ENCODE data around the gene ARL5A.

The ARL5A gene

DNA sequence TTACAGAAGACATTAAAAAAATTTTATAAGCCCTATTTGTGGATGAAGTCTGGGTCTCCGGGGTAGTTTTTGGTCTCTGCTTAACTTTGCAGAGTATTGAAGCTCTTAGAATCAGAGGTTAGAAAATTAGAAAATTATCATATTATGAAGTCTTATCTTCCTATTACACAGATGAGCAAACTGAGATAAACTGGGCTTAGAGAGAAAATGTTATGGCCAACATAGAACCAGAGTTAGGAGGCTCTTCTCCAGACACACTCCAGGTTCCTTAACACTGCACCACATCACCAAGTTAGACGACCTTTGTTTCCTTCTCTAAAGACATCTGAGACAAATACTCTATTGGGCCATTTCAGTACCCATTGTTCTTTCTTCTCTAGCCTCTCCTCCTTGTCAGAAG is 57.2 kb downstream of the ARL5A start:
- Histone ChIP-seq H3F3A (ENCODE audit: insufficient read depth, low read length) (peaks cover 5% of the 10 kb centered on the region; the same call in 1 of the 2 replicates), H3K4me1 (ENCODE audit: low read length) (peaks cover 19% of the 10 kb centered on the region), H3K4me3 (ENCODE audit: low read length) (0 out of 2 replicates have a peak overlapping the region, but pooled peaks have one; percentile 4), H4K20me1 (ENCODE audit: insufficient read depth, low read length) (no peaks in the 10 kb centered on the region), H3K27ac (ENCODE audit: low read length) (peak overlapping the region; percentile 64; the same call in 1 of the 2 replicates), H3K9ac (ENCODE audit: low read length) (no peak overlapping the region; the same call in 1 of the 2 replicates), H3K79me2 (ENCODE audit: low read length) (no peaks in the 10 kb centered on the region), H3K9me2 (replicated peaks; ENCODE audit: insufficient read depth, low read length) (no peaks in the 10 kb centered on the region), H3K9me3 (replicated peaks; ENCODE audit: insufficient read depth, low read length) (no peaks in the 10 kb centered on the region), H3K36me3 (replicated peaks; ENCODE audit: insufficient read depth, low read length) (no peaks in the 10 kb centered on the region), H2AFZ (ENCODE audit: low read length) (no peak overlapping the region; the same call in 1 of the 2 replicates), H3K27me3 (replicated peaks; ENCODE audit: insufficient read depth, low read length) (no peaks in the 10 kb centered on the region), H3K4me2 (ENCODE audit: low read depth, low read length) (peak overlapping the region; percentile 52)
- DNase-seq = no peak
- TF ChIP-seq EZH2phosphoT487 (IDR thresholded peaks at IDR 0.05; ENCODE audit: low read length) (no peak), EZH2 (optimal IDR thresholded peaks at IDR 0.05; ENCODE audit: low read depth, low read length) (no peak)
- TF ChIP-seq, protein P1, sequence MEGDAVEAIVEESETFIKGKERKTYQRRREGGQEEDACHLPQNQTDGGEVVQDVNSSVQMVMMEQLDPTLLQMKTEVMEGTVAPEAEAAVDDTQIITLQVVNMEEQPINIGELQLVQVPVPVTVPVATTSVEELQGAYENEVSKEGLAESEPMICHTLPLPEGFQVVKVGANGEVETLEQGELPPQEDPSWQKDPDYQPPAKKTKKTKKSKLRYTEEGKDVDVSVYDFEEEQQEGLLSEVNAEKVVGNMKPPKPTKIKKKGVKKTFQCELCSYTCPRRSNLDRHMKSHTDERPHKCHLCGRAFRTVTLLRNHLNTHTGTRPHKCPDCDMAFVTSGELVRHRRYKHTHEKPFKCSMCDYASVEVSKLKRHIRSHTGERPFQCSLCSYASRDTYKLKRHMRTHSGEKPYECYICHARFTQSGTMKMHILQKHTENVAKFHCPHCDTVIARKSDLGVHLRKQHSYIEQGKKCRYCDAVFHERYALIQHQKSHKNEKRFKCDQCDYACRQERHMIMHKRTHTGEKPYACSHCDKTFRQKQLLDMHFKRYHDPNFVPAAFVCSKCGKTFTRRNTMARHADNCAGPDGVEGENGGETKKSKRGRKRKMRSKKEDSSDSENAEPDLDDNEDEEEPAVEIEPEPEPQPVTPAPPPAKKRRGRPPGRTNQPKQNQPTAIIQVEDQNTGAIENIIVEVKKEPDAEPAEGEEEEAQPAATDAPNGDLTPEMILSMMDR (IDR thresholded peaks at IDR 0.05; ENCODE audit: low read length) = no peak

DNA sequence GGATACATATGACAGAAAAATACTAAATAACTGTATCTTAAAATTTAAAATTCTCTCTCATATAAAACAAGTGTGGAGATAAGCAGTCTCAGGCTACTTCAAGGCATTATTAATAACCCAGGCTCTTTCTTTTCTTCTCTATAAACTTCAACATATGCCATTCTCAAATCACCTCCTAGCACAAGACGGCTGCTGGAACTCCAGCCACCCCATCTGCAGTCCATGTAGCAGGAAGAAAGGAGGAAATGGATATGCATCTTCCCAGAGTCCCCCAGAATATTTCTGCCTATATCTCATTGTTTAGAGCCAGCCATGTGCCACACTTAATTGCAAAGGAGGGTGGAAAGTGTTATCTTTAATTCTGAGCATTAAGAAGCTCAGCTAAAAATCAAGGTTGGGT is 58.6 kb downstream of the ARL5A start:
- Histone ChIP-seq H3K79me2 (ENCODE audit: low read length) (no peaks in the 10 kb centered on the region), H3K9me2 (replicated peaks; ENCODE audit: insufficient read depth, low read length) (no peaks in the 10 kb centered on the region), H4K20me1 (ENCODE audit: insufficient read depth, low read length) (no peaks in the 10 kb centered on the region), H2AFZ (ENCODE audit: low read length) (no peak overlapping the region), H3K27ac (ENCODE audit: low read length) (no peak overlapping the region), H3K27me3 (replicated peaks; ENCODE audit: insufficient read depth, low read length) (no peaks in the 10 kb centered on the region), H3K4me2 (ENCODE audit: low read depth, low read length) (no peak overlapping the region), H3K4me3 (ENCODE audit: low read length) (no peak overlapping the region), H3K36me3 (replicated peaks; ENCODE audit: insufficient read depth, low read length) (no peaks in the 10 kb centered on the region), H3F3A (ENCODE audit: insufficient read depth, low read length) (peaks cover 5% of the 10 kb centered on the region; the same call in 1 of the 2 replicates), H3K4me1 (ENCODE audit: low read length) (peaks cover 19% of the 10 kb centered on the region), H3K9ac (ENCODE audit: low read length) (no peak overlapping the region), H3K9me3 (replicated peaks; ENCODE audit: insufficient read depth, low read length) (no peaks in the 10 kb centered on the region)
- DNase-seq = no peak
- TF ChIP-seq EZH2 (optimal IDR thresholded peaks at IDR 0.05; ENCODE audit: low read depth, low read length) (no peak), EZH2phosphoT487 (IDR thresholded peaks at IDR 0.05; ENCODE audit: low read length) (no peak)
- TF ChIP-seq, protein P1 (IDR thresholded peaks at IDR 0.05; ENCODE audit: low read length) = no peak

DNA sequence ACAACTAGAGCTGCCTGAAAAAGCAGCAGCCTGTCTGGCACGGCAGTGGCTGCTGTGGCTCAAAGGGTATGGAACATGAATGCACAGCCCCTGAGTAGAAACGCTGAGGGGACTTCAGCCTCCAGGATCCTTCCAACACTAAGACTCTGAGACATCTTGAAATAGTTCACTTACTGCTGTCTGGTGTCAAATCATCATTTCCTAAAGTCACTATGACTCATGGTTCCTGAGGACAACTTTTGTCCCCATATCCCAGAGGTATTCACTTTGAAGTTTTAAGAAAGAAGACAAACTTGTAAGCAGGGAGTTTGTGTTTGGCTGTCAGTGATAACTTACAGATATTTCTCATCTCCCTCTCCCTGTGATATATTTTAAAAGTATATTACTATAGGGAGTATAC is 60.7 kb downstream of the ARL5A start:
- Histone ChIP-seq H3K79me2 (ENCODE audit: low read length) (no peaks in the 10 kb centered on the region), H4K20me1 (ENCODE audit: insufficient read depth, low read length) (no peaks in the 10 kb centered on the region), H3K4me2 (ENCODE audit: low read depth, low read length) (no peak overlapping the region), H3F3A (ENCODE audit: insufficient read depth, low read length) (peaks cover 5% of the 10 kb centered on the region; the same call in 1 of the 2 replicates), H2AFZ (ENCODE audit: low read length) (no peak overlapping the region), H3K36me3 (replicated peaks; ENCODE audit: insufficient read depth, low read length) (no peaks in the 10 kb centered on the region), H3K27ac (ENCODE audit: low read length) (no peak overlapping the region), H3K27me3 (replicated peaks; ENCODE audit: insufficient read depth, low read length) (no peaks in the 10 kb centered on the region), H3K9me3 (replicated peaks; ENCODE audit: insufficient read depth, low read length) (no peaks in the 10 kb centered on the region), H3K9ac (ENCODE audit: low read length) (no peak overlapping the region), H3K9me2 (replicated peaks; ENCODE audit: insufficient read depth, low read length) (no peaks in the 10 kb centered on the region), H3K4me1 (ENCODE audit: low read length) (peaks cover 19% of the 10 kb centered on the region), H3K4me3 (ENCODE audit: low read length) (no peak overlapping the region)
- TF ChIP-seq EZH2 (optimal IDR thresholded peaks at IDR 0.05; ENCODE audit: low read depth, low read length) (no peak), EZH2phosphoT487 (IDR thresholded peaks at IDR 0.05; ENCODE audit: low read length) (no peak)
- TF ChIP-seq, protein P1 (IDR thresholded peaks at IDR 0.05; ENCODE audit: low read length) = no peak
- no peak for DNase-seq
